ENCODE measurements around the gene CFAP299. TPM values are rescaled to one million over a fixed set of nuclear protein-coding genes. Genes with fewer than 3 reads are reported as not detected.
A peak's percentile ranks its signal among the peaks of the same experiment; 100 is the strongest.

Gene CFAP299
- polyA plus RNA-seq, 1 experiment, result 1.4 TPM

DNA sequence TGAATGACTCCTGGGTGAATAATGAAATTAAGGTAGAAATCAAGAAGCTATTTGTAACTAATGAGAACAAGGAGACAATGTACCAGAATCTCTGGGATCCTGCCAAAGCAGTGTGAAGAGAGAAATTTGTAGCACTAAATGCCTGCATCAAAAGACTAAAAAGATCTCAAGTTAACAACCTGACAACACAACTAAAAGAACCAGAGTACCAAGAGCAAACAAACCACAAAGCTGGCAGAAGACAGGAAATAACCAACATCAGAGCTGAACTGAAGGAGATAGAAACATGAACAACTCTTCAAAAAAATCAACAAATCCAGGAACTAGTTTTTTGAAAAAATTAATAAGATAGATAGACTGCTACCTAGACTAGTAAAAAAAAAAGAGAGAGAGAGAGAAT is 8.4 kb downstream of the CFAP299 start:
- Histone ChIP-seq H3K9me3 (ENCODE audit: control insufficient read depth, insufficient read depth, low read length) (peaks cover 3% of the 10 kb centered on the region; the same call in 1 of the 2 replicates), H3K27me3 (ENCODE audit: control insufficient read depth, insufficient read depth, low read length) (no peaks in the 10 kb centered on the region), H3K27ac (ENCODE audit: low read depth, low read length) (no peak overlapping the region), H3K4me3 (ENCODE audit: low read depth, low read length) (no peak overlapping the region)
- DNase-seq (ENCODE audit: low read depth, low spot score), result no peak
- CTCF ChIA-PET, result interaction anchor here (0.6 to 0.7 kb wide), 2 partner anchors 9 to 141 kb away, joined by 3 to 4 read pairs; no protein-coding TSS in a partner anchor
- TF ChIP-seq, protein P1, sequence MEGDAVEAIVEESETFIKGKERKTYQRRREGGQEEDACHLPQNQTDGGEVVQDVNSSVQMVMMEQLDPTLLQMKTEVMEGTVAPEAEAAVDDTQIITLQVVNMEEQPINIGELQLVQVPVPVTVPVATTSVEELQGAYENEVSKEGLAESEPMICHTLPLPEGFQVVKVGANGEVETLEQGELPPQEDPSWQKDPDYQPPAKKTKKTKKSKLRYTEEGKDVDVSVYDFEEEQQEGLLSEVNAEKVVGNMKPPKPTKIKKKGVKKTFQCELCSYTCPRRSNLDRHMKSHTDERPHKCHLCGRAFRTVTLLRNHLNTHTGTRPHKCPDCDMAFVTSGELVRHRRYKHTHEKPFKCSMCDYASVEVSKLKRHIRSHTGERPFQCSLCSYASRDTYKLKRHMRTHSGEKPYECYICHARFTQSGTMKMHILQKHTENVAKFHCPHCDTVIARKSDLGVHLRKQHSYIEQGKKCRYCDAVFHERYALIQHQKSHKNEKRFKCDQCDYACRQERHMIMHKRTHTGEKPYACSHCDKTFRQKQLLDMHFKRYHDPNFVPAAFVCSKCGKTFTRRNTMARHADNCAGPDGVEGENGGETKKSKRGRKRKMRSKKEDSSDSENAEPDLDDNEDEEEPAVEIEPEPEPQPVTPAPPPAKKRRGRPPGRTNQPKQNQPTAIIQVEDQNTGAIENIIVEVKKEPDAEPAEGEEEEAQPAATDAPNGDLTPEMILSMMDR (IDR thresholded peaks at IDR 0.05; ENCODE audit: low read depth, low read length), result no peak
- POLR2A ChIA-PET, result no interaction called here

GRCh38 chr4:80360084-80360483 is 24.6 kb downstream of the CFAP299 start:
- TF ChIP-seq, protein P1 (IDR thresholded peaks at IDR 0.05; ENCODE audit: low read depth, low read length), result no peak
- no peaks in the 10 kb centered on the region for H3K9me3 ChIP-seq (ENCODE audit: control insufficient read depth, insufficient read depth, low read length)
- ChIA-PET CTCF (interaction anchor here (1.0 to 3.7 kb wide), 5 partner anchors 628 to 693 kb away, joined by 4 to 231 read pairs (median 80); no protein-coding TSS in a partner anchor), POLR2A (no interaction called here)
- H3K27me3 ChIP-seq (ENCODE audit: control insufficient read depth, insufficient read depth, low read length), result no peaks in the 10 kb centered on the region
- no peak overlapping the region for H3K4me3 ChIP-seq (ENCODE audit: low read depth, low read length)
- H3K27ac ChIP-seq (ENCODE audit: low read depth, low read length), result no peak overlapping the region
- no peak for DNase-seq (ENCODE audit: low read depth, low spot score)

- Histone ChIP-seq H3K4me3 (ENCODE audit: low read depth, low read length) (no peak overlapping the region), H3K27ac (ENCODE audit: low read depth, low read length) (no peak overlapping the region), H3K27me3 (ENCODE audit: control insufficient read depth, insufficient read depth, low read length) (no peaks in the 10 kb centered on the region), H3K9me3 (ENCODE audit: control insufficient read depth, insufficient read depth, low read length) (no peaks in the 10 kb centered on the region)
- no peak for DNase-seq (ENCODE audit: low read depth, low spot score)
- TF ChIP-seq, protein P1 (IDR thresholded peaks at IDR 0.05; ENCODE audit: low read depth, low read length), result no peak
- CTCF ChIA-PET, result interaction anchor here (1.0 to 3.6 kb wide), 12 partner anchors 12 to 1009 kb away, joined by 3 to 231 read pairs (median 4); partner anchors contain the start of gene BMP3
- POLR2A ChIA-PET, result no interaction called here
Measured at GRCh38 chr4:80360900-80361299, 25.4 kb downstream of the CFAP299 start.

- no peak overlapping the region for H3K4me3 ChIP-seq (ENCODE audit: low read depth, low read length)
- H3K9me3 ChIP-seq (ENCODE audit: control insufficient read depth, insufficient read depth, low read length), result no peaks in the 10 kb centered on the region
- ChIA-PET CTCF (interaction anchor here (0.7 to 3.6 kb wide), 23 partner anchors 13 to 1409 kb away, joined by 3 to 231 read pairs (median 4); partner anchors contain the start of gene BMP3), POLR2A (no interaction called here)
- H3K27me3 ChIP-seq (ENCODE audit: control insufficient read depth, insufficient read depth, low read length), result no peaks in the 10 kb centered on the region
- no peak for DNase-seq (ENCODE audit: low read depth, low spot score)
- no peak overlapping the region for H3K27ac ChIP-seq (ENCODE audit: low read depth, low read length)
- TF ChIP-seq, protein P1 (IDR thresholded peaks at IDR 0.05; ENCODE audit: low read depth, low read length), result peak; percentile 42
Measured at GRCh38 chr4:80361329-80361900, 25.9 kb downstream of the CFAP299 start.

- no peak for DNase-seq (ENCODE audit: low read depth, low spot score)
- no peaks in the 10 kb centered on the region for H3K27me3 ChIP-seq (ENCODE audit: control insufficient read depth, insufficient read depth, low read length)
- H3K27ac ChIP-seq (ENCODE audit: low read depth, low read length), result no peak overlapping the region
- no peaks in the 10 kb centered on the region for H3K9me3 ChIP-seq (ENCODE audit: control insufficient read depth, insufficient read depth, low read length)
- TF ChIP-seq, protein P1 (IDR thresholded peaks at IDR 0.05; ENCODE audit: low read depth, low read length), result peak; percentile 89
- ChIA-PET POLR2A (no interaction called here), CTCF (interaction anchor here (0.6 to 3.6 kb wide), 51 partner anchors 8 to 1792 kb away, joined by 3 to 231 read pairs (median 4); partner anchors contain the start of genes BMP3 and CFAP299)
- no peak overlapping the region for H3K4me3 ChIP-seq (ENCODE audit: low read depth, low read length)
Measured at GRCh38 chr4:80362578-80363181, 27.1 kb downstream of the CFAP299 start.
